GM12878 (cell line): ENCODE results near the gene NPTN. TPM values are rescaled to one million over a fixed set of nuclear protein-coding genes. Genes with fewer than 3 reads are reported as not detected.

Experiments used
- ATAC-seq: fragments of 200-7000 bp; cut with Tn5 transposase; 3 replicates; pipeline ENCODE4 v1.9.1; 2020; ENCODE audit warnings: mild to moderate bottlenecking, moderate library complexity
- BruUV-seq: library from RNA; stranded (reverse); fragments of 400-500 nt; replicated peaks from 2 replicates; lab custom pipeline; 2021; lab: Mats Ljungman, UMichigan
- CTCF ChIA-PET: fragments of 300-600 bp; sonication (Branson Sonifier 250); formaldehyde crosslinking; extraction: SDS; loops from one replicate; lab custom pipeline; 2021; ENCODE audit warnings: inconsistent platforms; lab: Yijun Ruan, JAX
- POLR2A ChIA-PET: fragments of 350-600 bp; formaldehyde crosslinking; extraction: SDS; loops from one replicate; lab custom pipeline; 2021; ENCODE audit warnings: inconsistent platforms; lab: Charles Lee
- RAD21 ChIA-PET: fragments of 300-600 bp; sonication (Branson Sonifier 250); formaldehyde crosslinking; loops from one replicate; lab custom pipeline; 2023; ENCODE audit warnings: antibody characterized with exemption; ENCODE audit not compliant: unreplicated experiment; lab: Charles Lee
- SMC1A ChIA-PET: fragments of 300-600 bp; sonication (Branson Sonifier 250); formaldehyde crosslinking; loops from one replicate; lab custom pipeline; 2023; ENCODE audit not compliant: unreplicated experiment, uncharacterized antibody; lab: Charles Lee
- DNase-seq: peaks from one replicate; pipeline ENCODE4 v3.0.0-alpha.2; 2011; ENCODE audit warnings: low read depth, low spot score
- FAIRE-seq: peaks from 3 replicates; lab custom pipeline; 2011; peaks lifted over from hg19 to GRCh38; lab: Jason Lieb, UNC
- H2AFZ ChIP-seq: 2 replicates; pipeline ENCODE4 v1.6.0; 2011; ENCODE audit warnings: low read depth, low read length, control low read depth; ENCODE audit not compliant: control insufficient read depth
- H3K27ac ChIP-seq: 2 replicates; pipeline ENCODE4 v1.5.1; 2011; ENCODE audit warnings: control low read depth; ENCODE audit not compliant: control insufficient read depth, insufficient read depth
- H3K27me3 ChIP-seq, 2 experiments: replicated peaks in 1 of 2; 2 replicates each; pipeline versions ENCODE4 v1.6.0 to v1.6.1; 2011; ENCODE audit warnings: low read length in 1 of 2; ENCODE audit not compliant: control insufficient read depth in 2 of 2, insufficient read depth in 2 of 2
- H3K36me3 ChIP-seq, 2 experiments: 2 replicates each; pipeline ENCODE4 v1.5.1; 2011; ENCODE audit warnings: low read length in 1 of 2; ENCODE audit not compliant: control insufficient read depth in 2 of 2, insufficient read depth in 2 of 2
- H3K4me1 ChIP-seq: 2 replicates; pipeline ENCODE4 v1.6.1; 2011; ENCODE audit warnings: mild to moderate bottlenecking, low read length, moderate library complexity, mixed read lengths; ENCODE audit not compliant: control insufficient read depth, insufficient read depth
- H3K4me2 ChIP-seq: 2 replicates; pipeline ENCODE4 v1.6.0; 2011; ENCODE audit warnings: control low read depth; ENCODE audit not compliant: control insufficient read depth, insufficient read depth
- H3K4me3 ChIP-seq: fragments of 200-600 bp; sonication (generic); 2 replicates; pipeline ENCODE4 v1.5.1; 2016
- H3K79me2 ChIP-seq: 2 replicates; pipeline ENCODE4 v1.6.0; 2011; ENCODE audit warnings: low read length; ENCODE audit not compliant: control insufficient read depth, insufficient read depth
- H3K9ac ChIP-seq: 2 replicates; pipeline ENCODE4 v1.8.0; 2011; ENCODE audit warnings: low read length, control low read depth, mixed read lengths; ENCODE audit not compliant: control insufficient read depth, insufficient read depth
- H3K9me3 ChIP-seq: replicated peaks from 3 replicates; pipeline ENCODE4 v1.5.1; 2011; ENCODE audit warnings: mild to moderate bottlenecking, low read length; ENCODE audit not compliant: control insufficient read depth, insufficient read depth
- H4K20me1 ChIP-seq: 2 replicates; pipeline ENCODE4 v1.6.0; 2011; ENCODE audit not compliant: control insufficient read depth, insufficient read depth
- CBX3 ChIP-seq: fragments of 200-600 bp; sonication (generic); IDR thresholded peaks from 2 replicates; pipeline ENCODE4 v1.6.1; 2016; ENCODE audit warnings: low read depth, borderline replicate concordance
- CHD2 ChIP-seq: IDR thresholded peaks from 2 replicates; pipeline ENCODE4 v1.6.1; 2011; ENCODE audit warnings: low read depth, low read length, improper control_type of control experiment, borderline replicate concordance
- ESRRA ChIP-seq: IDR thresholded peaks from 2 replicates; pipeline ENCODE4 v1.6.1; 2012; ENCODE audit warnings: mild to moderate bottlenecking, low read length, improper control_type of control experiment
- JUND ChIP-seq: IDR thresholded peaks from 2 replicates; pipeline ENCODE4 v1.6.1; 2012; ENCODE audit warnings: low read depth, mild to moderate bottlenecking, low read length, improper control_type of control experiment, moderate library complexity
- KDM1A ChIP-seq: fragments of 200-600 bp; sonication (generic); IDR thresholded peaks from 2 replicates; pipeline ENCODE4 v1.6.1; 2016; ENCODE audit warnings: borderline replicate concordance
- MEF2A ChIP-seq: IDR thresholded peaks from 2 replicates; pipeline ENCODE4 v1.6.1; 2011; ENCODE audit warnings: low read depth, mild to moderate bottlenecking, low read length, moderate library complexity; ENCODE audit not compliant: insufficient read depth
- MXI1 ChIP-seq: fragments of 150-350 bp; IDR thresholded peaks from 2 replicates; pipeline ENCODE4 v1.6.1; 2011; ENCODE audit warnings: low read depth, mild to moderate bottlenecking, inconsistent platforms, low read length, improper control_type of control experiment
- NFXL1 ChIP-seq: fragments of 450-650 bp; IDR thresholded peaks from 2 replicates; pipeline ENCODE4 v1.6.1; 2017; ENCODE audit warnings: antibody characterized with exemption, mild to moderate bottlenecking, borderline replicate concordance
- NFYB ChIP-seq: IDR thresholded peaks from 2 replicates; pipeline ENCODE4 v1.6.1; 2011; ENCODE audit warnings: low read depth, mild to moderate bottlenecking, low read length, improper control_type of control experiment, moderate library complexity; ENCODE audit not compliant: insufficient read depth
- RELA ChIP-seq: fragments of 450-650 bp; IDR thresholded peaks from 2 replicates; pipeline ENCODE4 v1.8.0; 2014; ENCODE audit warnings: borderline replicate concordance; ENCODE audit not compliant: partially characterized antibody
- SMARCA5 ChIP-seq: fragments of 450-650 bp; IDR thresholded peaks from 2 replicates; pipeline ENCODE4 v1.6.1; 2017; ENCODE audit warnings: mild to moderate bottlenecking
- SREBF2 ChIP-seq: IDR thresholded peaks from 2 replicates; pipeline ENCODE4 v1.6.1; 2012; ENCODE audit warnings: mild to moderate bottlenecking, low read length
- SRF ChIP-seq, 2 experiments: IDR thresholded peaks; 2 replicates each; pipeline ENCODE4 v1.6.1; 2011; ENCODE audit warnings: low read depth in 2 of 2, low read length in 2 of 2, mild to moderate bottlenecking in 1 of 2, moderate library complexity in 1 of 2
- SUZ12 ChIP-seq: fragments of 200-600 bp; sonication (generic); IDR thresholded peaks from one replicate; pipeline ENCODE4 v1.6.1; 2018; ENCODE audit warnings: antibody characterized with exemption, mild to moderate bottlenecking; ENCODE audit not compliant: unreplicated experiment
- YBX1 ChIP-seq: fragments of 450-650 bp; IDR thresholded peaks from 2 replicates; pipeline ENCODE4 v1.6.1; 2016; ENCODE audit warnings: antibody characterized with exemption
- ZNF217 ChIP-seq: fragments of 450-650 bp; IDR thresholded peaks from 2 replicates; pipeline ENCODE4 v1.6.1; 2017; ENCODE audit warnings: antibody characterized with exemption, mild to moderate bottlenecking
- ZZZ3 ChIP-seq: IDR thresholded peaks from 2 replicates; pipeline ENCODE4 v1.6.1; 2011; ENCODE audit warnings: low read depth; ENCODE audit not compliant: control insufficient read depth, insufficient read length
- in situ Hi-C: fragments of 300-500 bp; cut with MboI; formaldehyde crosslinking; loops from 9 replicates; pipeline ENCODE4 v1.14.3; 2018; ENCODE audit warnings: mixed read lengths
- intact Hi-C: fragments of 100-400 bp; cut with micrococcal nuclease; formaldehyde crosslinking; loops from one replicate; pipeline ENCODE4 v1.14.2; 2022; ENCODE audit not compliant: unreplicated experiment
- polyA plus RNA-seq, 11 experiments: library from polyadenylated mRNA; depleted of rRNA in 4 of 11; unstranded in 6 of 11; stranded (reverse) in 5 of 11; fragments of >200 nt; fragmentation: Nextera tagmentation in 4 of 11; fragmentation: Illumina TruSeq in 1 of 11; extraction: Ambion mirVana in 4 of 11; extraction: Trizol in 1 of 11; gene quantifications; 1 replicate in 1 of 11; 2 replicates in 10 of 11; pipeline versions ENCODE4 v1.2.1 to v1.2.3, GENCODE V29; 2011 to 2016; ENCODE audit warnings: inconsistent platforms in 2 of 11, missing spikeins in 2 of 11, low read depth in 1 of 11
- total RNA-seq, 4 experiments: library from RNA; depleted of rRNA in 3 of 4; stranded (reverse); fragments of >200 nt in 3 of 4; fragmentation: Illumina TruSeq in 1 of 4; extraction: Trizol in 1 of 4; gene quantifications; 2 replicates each; pipeline versions ENCODE4 v1.2.1 to v1.2.3, GENCODE V29; 2013 to 2021
- TF ChIP-seq, protein P1 (sequence below): fragments of 450-650 bp; IDR thresholded peaks from 2 replicates; pipeline ENCODE4 v1.6.1; 2018; ENCODE audit warnings: borderline replicate concordance, mild to moderate bottlenecking; ENCODE audit not compliant: partially characterized antibody
- TF ChIP-seq, protein P2 (sequence below): fragments of 450-650 bp; IDR thresholded peaks from 2 replicates; pipeline ENCODE4 v1.6.1; 2017; ENCODE audit warnings: borderline replicate concordance
- TF ChIP-seq, protein P3 (sequence below): IDR thresholded peaks from 2 replicates; pipeline ENCODE4 v1.6.1; 2011; ENCODE audit warnings: low read depth, low read length, improper control_type of control experiment, borderline replicate concordance

Gene NPTN
- total and polyA plus RNA-seq, 10 of the 15 experiments (the other 5 are each of a cell fraction or from before 2014, with no cell fraction given) = 17.8 to 79.1 (median 41.7) TPM

DNA sequence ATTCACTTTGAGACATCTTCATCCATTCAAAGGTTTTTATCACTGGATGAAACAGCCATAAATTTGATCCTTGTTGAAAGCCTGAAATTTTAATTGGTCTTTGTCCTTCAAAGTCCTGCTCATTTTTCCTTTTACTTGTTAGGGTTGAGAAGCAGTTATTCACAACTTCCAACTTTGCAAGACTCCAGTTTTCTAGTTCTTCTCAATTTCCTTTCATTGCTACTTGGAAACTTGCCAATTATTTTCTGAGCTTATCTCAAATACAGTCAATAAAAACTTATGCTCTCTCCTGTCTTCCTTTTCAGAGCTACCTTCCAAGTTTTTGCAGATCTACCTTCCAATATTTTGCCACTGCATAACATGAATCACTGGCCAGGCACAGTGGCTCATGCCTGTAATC, 27.3 kb upstream of the NPTN start:
- no peak for ATAC-seq
- no peaks in the 10 kb centered on the region for H3K79me2 ChIP-seq
- CTCF ChIA-PET = no interaction called here
- POLR2A ChIA-PET = no interaction called here
- FAIRE-seq = no peak
- no peak overlapping the region for H3K4me3 ChIP-seq
- H3K4me2 ChIP-seq = no peak overlapping the region
- TF ChIP-seq SMARCA5 (no peak), CBX3 (no peak), SUZ12 (no peak), MXI1 (no peak), RELA (no peak), CHD2 (no peak), SRF (IDR thresholded peaks at IDR 0.05; ENCODE audit: low read depth in 2 of 2, low read length in 2 of 2) (no peak), YBX1 (no peak), NFYB (no peak), MEF2A (no peak), JUND (no peak), KDM1A (no peak), ZZZ3 (no peak), NFXL1 (no peak), ZNF217 (no peak), ESRRA (no peak), SREBF2 (no peak)
- TF ChIP-seq, protein P1, sequence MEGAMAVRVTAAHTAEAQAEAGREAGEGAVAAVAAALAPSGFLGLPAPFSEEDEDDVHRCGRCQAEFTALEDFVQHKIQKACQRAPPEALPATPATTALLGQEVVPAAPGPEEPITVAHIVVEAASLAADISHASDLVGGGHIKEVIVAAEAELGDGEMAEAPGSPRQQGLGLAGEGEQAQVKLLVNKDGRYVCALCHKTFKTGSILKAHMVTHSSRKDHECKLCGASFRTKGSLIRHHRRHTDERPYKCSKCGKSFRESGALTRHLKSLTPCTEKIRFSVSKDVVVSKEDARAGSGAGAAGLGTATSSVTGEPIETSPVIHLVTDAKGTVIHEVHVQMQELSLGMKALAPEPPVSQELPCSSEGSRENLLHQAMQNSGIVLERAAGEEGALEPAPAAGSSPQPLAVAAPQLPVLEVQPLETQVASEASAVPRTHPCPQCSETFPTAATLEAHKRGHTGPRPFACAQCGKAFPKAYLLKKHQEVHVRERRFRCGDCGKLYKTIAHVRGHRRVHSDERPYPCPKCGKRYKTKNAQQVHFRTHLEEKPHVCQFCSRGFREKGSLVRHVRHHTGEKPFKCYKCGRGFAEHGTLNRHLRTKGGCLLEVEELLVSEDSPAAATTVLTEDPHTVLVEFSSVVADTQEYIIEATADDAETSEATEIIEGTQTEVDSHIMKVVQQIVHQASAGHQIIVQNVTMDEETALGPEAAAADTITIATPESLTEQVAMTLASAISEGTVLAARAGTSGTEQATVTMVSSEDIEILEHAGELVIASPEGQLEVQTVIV = no peak
- TF ChIP-seq, protein P2, sequence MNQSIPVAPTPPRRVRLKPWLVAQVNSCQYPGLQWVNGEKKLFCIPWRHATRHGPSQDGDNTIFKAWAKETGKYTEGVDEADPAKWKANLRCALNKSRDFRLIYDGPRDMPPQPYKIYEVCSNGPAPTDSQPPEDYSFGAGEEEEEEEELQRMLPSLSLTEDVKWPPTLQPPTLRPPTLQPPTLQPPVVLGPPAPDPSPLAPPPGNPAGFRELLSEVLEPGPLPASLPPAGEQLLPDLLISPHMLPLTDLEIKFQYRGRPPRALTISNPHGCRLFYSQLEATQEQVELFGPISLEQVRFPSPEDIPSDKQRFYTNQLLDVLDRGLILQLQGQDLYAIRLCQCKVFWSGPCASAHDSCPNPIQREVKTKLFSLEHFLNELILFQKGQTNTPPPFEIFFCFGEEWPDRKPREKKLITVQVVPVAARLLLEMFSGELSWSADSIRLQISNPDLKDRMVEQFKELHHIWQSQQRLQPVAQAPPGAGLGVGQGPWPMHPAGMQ = no peak
- TF ChIP-seq, protein P3, sequence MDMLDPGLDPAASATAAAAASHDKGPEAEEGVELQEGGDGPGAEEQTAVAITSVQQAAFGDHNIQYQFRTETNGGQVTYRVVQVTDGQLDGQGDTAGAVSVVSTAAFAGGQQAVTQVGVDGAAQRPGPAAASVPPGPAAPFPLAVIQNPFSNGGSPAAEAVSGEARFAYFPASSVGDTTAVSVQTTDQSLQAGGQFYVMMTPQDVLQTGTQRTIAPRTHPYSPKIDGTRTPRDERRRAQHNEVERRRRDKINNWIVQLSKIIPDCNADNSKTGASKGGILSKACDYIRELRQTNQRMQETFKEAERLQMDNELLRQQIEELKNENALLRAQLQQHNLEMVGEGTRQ = no peak
- H3K9ac ChIP-seq = no peak overlapping the region
- RAD21 ChIA-PET = no interaction called here
- no peaks in the 10 kb centered on the region for H4K20me1 ChIP-seq
- SMC1A ChIA-PET = no interaction called here
- H3K27me3 ChIP-seq = no peaks in the 10 kb centered on the region; a peak in 1 of 4 replicates
- no peak overlapping the region for H3K27ac ChIP-seq
- no peak for DNase-seq
- intact Hi-C loops = no loop called here
- no peak overlapping the region for H2AFZ ChIP-seq
- no peaks in the 10 kb centered on the region for H3K4me1 ChIP-seq
- H3K36me3 ChIP-seq = no peaks in the 10 kb centered on the region
- H3K9me3 ChIP-seq = no peaks in the 10 kb centered on the region; the same call in 2 of the 3 replicates
- in situ Hi-C loops = no loop called here
- BruUV-seq = no TSS peak
